SK-N-SH (cell line): ENCODE data around the gene ST3GAL6. TPM values are rescaled to one million over a fixed set of nuclear protein-coding genes. Genes with fewer than 3 reads are reported as not detected.

Experiments used
- CTCF ChIA-PET: fragments of 300-600, 350-600 bp; formaldehyde crosslinking; extraction: SDS; loops from one replicate; lab custom pipeline; 2021; lab: Yijun Ruan, JAX
- POLR2A ChIA-PET: fragments of 350-600 bp; sonication (Branson Sonifier 250); formaldehyde crosslinking; extraction: SDS; loops from one replicate; lab custom pipeline; 2020; ENCODE audit warnings: antibody characterized with exemption, inconsistent platforms; lab: Yijun Ruan, JAX
- DNase-seq: peaks from one replicate; pipeline ENCODE4 v3.0.0; 2012
- H2AFZ ChIP-seq: fragments of 200-600 bp; sonication (generic); 2 replicates; pipeline ENCODE4 v1.8.1; 2016; ENCODE audit warnings: antibody characterized with exemption, mild to moderate bottlenecking, low read depth
- H3F3A ChIP-seq: fragments of 200-600 bp; sonication (generic); replicated peaks from 2 replicates; pipeline ENCODE3; 2016; ENCODE audit warnings: antibody characterized with exemption, mild to moderate bottlenecking; ENCODE audit not compliant: insufficient read depth
- H3K27ac ChIP-seq, 2 experiments: fragments of 200-500 bp in 1 of 2; fragments of 200-600 bp in 1 of 2; sonication (Bioruptor generic) in 1 of 2; sonication (generic), shearing (Covaris generic) in 1 of 2; 2 replicates each; pipeline versions ENCODE4 v1.5.1 to v1.6.1; 2014 to 2016; ENCODE audit warnings: low read depth in 2 of 2, inconsistent platforms in 1 of 2, low read length in 1 of 2, mild to moderate bottlenecking in 1 of 2, mixed read lengths in 1 of 2
- H3K27me3 ChIP-seq: fragments of 200-600 bp; sonication (generic), shearing (Covaris generic); 2 replicates; pipeline ENCODE4 v1.6.1; 2016; ENCODE audit warnings: mixed run types; ENCODE audit not compliant: insufficient read depth
- H3K36me3 ChIP-seq, 2 experiments: fragments of 200-500 bp in 1 of 2; fragments of 200-600 bp in 1 of 2; sonication (Bioruptor generic) in 1 of 2; sonication (generic) in 1 of 2; replicated peaks in 1 of 2; 2 replicates each; pipeline versions ENCODE3 to v1.5.1; 2014 to 2016; ENCODE audit warnings: low read length in 1 of 2, mild to moderate bottlenecking in 1 of 2; ENCODE audit not compliant: insufficient read depth in 2 of 2, control insufficient read depth in 1 of 2
- H3K4me1 ChIP-seq, 2 experiments: fragments of 200-500 bp in 1 of 2; fragments of 200-600 bp in 1 of 2; sonication (Bioruptor generic) in 1 of 2; sonication (generic), shearing (Covaris generic) in 1 of 2; 2 replicates each; pipeline versions ENCODE4 v1.5.1 to v1.6.1; 2014 to 2016; ENCODE audit warnings: low read depth in 1 of 2, low read length in 1 of 2, mixed run types in 1 of 2; ENCODE audit not compliant: insufficient read depth in 2 of 2, control insufficient read depth in 1 of 2
- H3K4me2 ChIP-seq: fragments of 200-600 bp; sonication (generic), shearing (Covaris generic); 2 replicates; pipeline ENCODE4 v1.6.1; 2017; ENCODE audit warnings: mixed run types
- H3K4me3 ChIP-seq, 2 experiments: fragments of 200-500 bp in 1 of 2; fragments of 200-600 bp in 1 of 2; sonication (Bioruptor generic) in 1 of 2; sonication (generic), shearing (Covaris generic) in 1 of 2; 2 replicates each; pipeline versions ENCODE4 v1.5.1 to v1.8.1; 2014 to 2016; ENCODE audit warnings: low read depth in 2 of 2, inconsistent platforms in 1 of 2, low read length in 1 of 2, mild to moderate bottlenecking in 1 of 2, mixed read lengths in 1 of 2, moderate library complexity in 1 of 2
- H3K79me2 ChIP-seq: fragments of 200-600 bp; sonication (generic); 2 replicates; pipeline ENCODE4 v1.8.1; 2017; ENCODE audit warnings: mild to moderate bottlenecking; ENCODE audit not compliant: insufficient read depth
- H3K9ac ChIP-seq: fragments of 200-600 bp; sonication (generic); 2 replicates; pipeline ENCODE4 v1.6.1; 2017; ENCODE audit warnings: mixed run types
- H3K9me2 ChIP-seq: fragments of 200-600 bp; sonication (generic); 2 replicates; pipeline ENCODE4 v1.6.1; 2017; ENCODE audit warnings: mixed run types
- H3K9me3 ChIP-seq: fragments of 200-600 bp; sonication (generic); 2 replicates; pipeline ENCODE4 v1.6.1; 2017; ENCODE audit warnings: mixed run types, mild to moderate bottlenecking, moderate library complexity
- H4K20me1 ChIP-seq: fragments of 200-600 bp; sonication (generic); 2 replicates; pipeline ENCODE4 v1.6.1; 2017; ENCODE audit warnings: mild to moderate bottlenecking, mixed run types; ENCODE audit not compliant: insufficient read depth
- ELF1 ChIP-seq: IDR thresholded peaks from 2 replicates; pipeline ENCODE4 v1.4.0; 2012
- FOSL2 ChIP-seq: IDR thresholded peaks from 2 replicates; pipeline ENCODE4 v1.4.0; 2012; ENCODE audit warnings: low read depth, mild to moderate bottlenecking, moderate library complexity, borderline replicate concordance
- FOXM1 ChIP-seq: IDR thresholded peaks from 2 replicates; pipeline ENCODE4 v1.4.0; 2012; ENCODE audit warnings: low read depth, mild to moderate bottlenecking
- IRF3 ChIP-seq: fragments of 150-350 bp; IDR thresholded peaks from 2 replicates; pipeline ENCODE4 v1.6.1; 2016; ENCODE audit warnings: mild to moderate bottlenecking, low read depth, low read length
- MXI1 ChIP-seq: IDR thresholded peaks from 2 replicates; pipeline ENCODE4 v1.6.1; 2012; ENCODE audit warnings: mild to moderate bottlenecking, low read depth, low read length, improper control_type of control experiment
- NRF1 ChIP-seq: IDR thresholded peaks from 2 replicates; pipeline ENCODE4 v1.6.1; 2012; ENCODE audit warnings: low read depth, mild to moderate bottlenecking, low read length
- PBX3 ChIP-seq: IDR thresholded peaks from 2 replicates; pipeline ENCODE4; 2012
- POLR2AphosphoS5 ChIP-seq: IDR thresholded peaks from 2 replicates; pipeline ENCODE4 v1.6.1; 2012; ENCODE audit warnings: low read depth, low read length
- REST ChIP-seq: IDR thresholded peaks from 2 replicates; pipeline ENCODE4 v1.6.1; 2012; ENCODE audit warnings: mild to moderate bottlenecking, low read depth, low read length, moderate library complexity
- SMC3 ChIP-seq: IDR thresholded peaks from 2 replicates; pipeline ENCODE4 v1.6.1; 2012; ENCODE audit warnings: low read depth, low read length, improper control_type of control experiment
- TAF1 ChIP-seq: IDR thresholded peaks from 2 replicates; pipeline ENCODE4 v1.6.1; 2012; ENCODE audit warnings: low read depth, mild to moderate bottlenecking, low read length, moderate library complexity, borderline replicate concordance
- USF1 ChIP-seq: IDR thresholded peaks from 2 replicates; pipeline ENCODE4 v1.4.0; 2012; ENCODE audit warnings: low read depth, borderline replicate concordance
- WGBS: methylation state at CpG from one replicate; pipeline ENCODE4 v1.1.6; 2017; ENCODE audit warnings: low lambda C conversion rate; 5-methylcytosine and 5-hydroxymethylcytosine counted together
- polyA plus RNA-seq, 3 experiments: library from polyadenylated mRNA; depleted of rRNA; stranded (reverse); fragments of >200 nt; gene quantifications; 2 replicates each; pipeline ENCODE4 v1.2.3, GENCODE V29; 2012
- TF ChIP-seq, protein P1 (sequence below): IDR thresholded peaks from 2 replicates; pipeline ENCODE4 v1.4.0; 2012; ENCODE audit warnings: low read depth, borderline replicate concordance

ST3GAL6 gene
- polyA plus RNA-seq, 1 of the 3 experiments (the other 2 are of a cell fraction), result 16.3 TPM

DNA sequence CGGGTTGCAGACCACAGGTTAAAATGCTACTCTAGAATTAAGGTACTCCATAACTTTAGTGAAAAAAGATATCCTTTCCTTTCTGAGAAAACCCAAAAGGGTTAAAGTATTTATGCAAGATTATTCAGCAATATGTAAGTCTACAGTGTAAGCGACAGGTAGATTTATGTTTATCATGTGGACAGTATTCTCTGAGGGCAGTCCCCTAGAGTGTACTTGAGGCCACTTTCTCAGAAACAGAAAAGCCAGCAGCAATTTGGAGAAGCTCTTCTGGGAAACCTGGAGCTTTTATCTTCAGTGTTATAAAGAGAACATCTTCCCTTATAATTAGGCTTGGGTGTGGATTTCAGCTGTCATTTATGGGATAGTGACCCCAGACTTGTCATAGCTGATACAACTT is 8.9 kb downstream of the ST3GAL6 start:
- H3K4me2 ChIP-seq, result no peak overlapping the region
- no peaks in the 10 kb centered on the region for H4K20me1 ChIP-seq
- ChIA-PET CTCF (no interaction called here), POLR2A (interaction anchor here (0.6 kb wide), 1 partner anchor 32 kb away, joined by 4 read pairs; no protein-coding TSS in a partner anchor)
- TF ChIP-seq MXI1 (no peak), NRF1 (no peak), FOSL2 (no peak), IRF3 (no peak), USF1 (no peak), PBX3 (no peak), TAF1 (no peak), FOXM1 (no peak), SMC3 (no peak), ELF1 (no peak), POLR2AphosphoS5 (no peak), REST (no peak)
- TF ChIP-seq, protein P1, sequence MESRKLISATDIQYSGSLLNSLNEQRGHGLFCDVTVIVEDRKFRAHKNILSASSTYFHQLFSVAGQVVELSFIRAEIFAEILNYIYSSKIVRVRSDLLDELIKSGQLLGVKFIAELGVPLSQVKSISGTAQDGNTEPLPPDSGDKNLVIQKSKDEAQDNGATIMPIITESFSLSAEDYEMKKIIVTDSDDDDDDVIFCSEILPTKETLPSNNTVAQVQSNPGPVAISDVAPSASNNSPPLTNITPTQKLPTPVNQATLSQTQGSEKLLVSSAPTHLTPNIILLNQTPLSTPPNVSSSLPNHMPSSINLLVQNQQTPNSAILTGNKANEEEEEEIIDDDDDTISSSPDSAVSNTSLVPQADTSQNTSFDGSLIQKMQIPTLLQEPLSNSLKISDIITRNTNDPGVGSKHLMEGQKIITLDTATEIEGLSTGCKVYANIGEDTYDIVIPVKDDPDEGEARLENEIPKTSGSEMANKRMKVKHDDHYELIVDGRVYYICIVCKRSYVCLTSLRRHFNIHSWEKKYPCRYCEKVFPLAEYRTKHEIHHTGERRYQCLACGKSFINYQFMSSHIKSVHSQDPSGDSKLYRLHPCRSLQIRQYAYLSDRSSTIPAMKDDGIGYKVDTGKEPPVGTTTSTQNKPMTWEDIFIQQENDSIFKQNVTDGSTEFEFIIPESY, result no peak
- H2AFZ ChIP-seq, result no peak overlapping the region
- no peak overlapping the region for H3K4me3 ChIP-seq
- peaks cover 10 to 44% of the 10 kb centered on the region in 2 experiments for H3K36me3 ChIP-seq
- H3K27ac ChIP-seq, result no peak overlapping the region
- peaks cover 5 to 13% of the 10 kb centered on the region in 2 experiments; a peak in 3 of 4 replicates for H3K4me1 ChIP-seq
- peaks cover 18% of the 10 kb centered on the region; the same call in 1 of the 2 replicates for H3K79me2 ChIP-seq
- H3K27me3 ChIP-seq, result no peaks in the 10 kb centered on the region
- H3F3A ChIP-seq, result peaks cover 14% of the 10 kb centered on the region
- no peaks in the 10 kb centered on the region for H3K9me3 ChIP-seq
- no peaks in the 10 kb centered on the region for H3K9me2 ChIP-seq
- H3K9ac ChIP-seq, result no peak overlapping the region
- 91% methylated on average over 2 of the region's 2 CpGs for WGBS
- DNase-seq, result no peak
